HepG2 (cell line): ENCODE data around the gene CBR4. TPM values are rescaled to one million over a fixed set of nuclear protein-coding genes. Genes with fewer than 3 reads are reported as not detected.

Experiments
- ZBTB4 ChIP-seq: sonication (generic); formaldehyde crosslinking; IDR thresholded peaks from 2 replicates; pipeline ENCODE4 v1.4.0; 2020; ENCODE audit warnings: missing genetic modification reagents, mild to moderate bottlenecking, borderline replicate concordance
- polyA plus RNA-seq, 8 experiments: library from polyadenylated mRNA; depleted of rRNA in 3 of 8; stranded (reverse) in 7 of 8; unstranded in 1 of 8; fragments of >200 nt; fragmentation: Illumina TruSeq in 4 of 8; extraction: Trizol in 4 of 8; gene quantifications; 2 replicates each; pipeline versions ENCODE4 v1.2.1 to v1.2.3, GENCODE V29; 2011 to 2016; ENCODE audit warnings: low read depth in 4 of 8, missing spikeins in 1 of 8, mixed read lengths in 1 of 8; ENCODE audit not compliant: insufficient read depth in 1 of 8
- total RNA-seq, 5 experiments: library from RNA; depleted of rRNA; stranded (reverse); fragments of >200 nt; fragmentation: Illumina TruSeq; extraction: Trizol; gene quantifications; 2 replicates each; pipeline ENCODE4 v1.2.3, GENCODE V29; 2016; ENCODE audit warnings: low read depth in 1 of 5
- TF ChIP-seq, protein P1 (sequence below): sonication (generic); formaldehyde crosslinking; IDR thresholded peaks from 2 replicates; pipeline ENCODE4 v1.4.0; 2020; ENCODE audit warnings: missing genetic modification reagents

CBR4 gene
- total and polyA plus RNA-seq, 2 of the 13 experiments (the other 11 are each of a cell fraction or from before 2014, with no cell fraction given) = 7.3 to 20.7 TPM

DNA sequence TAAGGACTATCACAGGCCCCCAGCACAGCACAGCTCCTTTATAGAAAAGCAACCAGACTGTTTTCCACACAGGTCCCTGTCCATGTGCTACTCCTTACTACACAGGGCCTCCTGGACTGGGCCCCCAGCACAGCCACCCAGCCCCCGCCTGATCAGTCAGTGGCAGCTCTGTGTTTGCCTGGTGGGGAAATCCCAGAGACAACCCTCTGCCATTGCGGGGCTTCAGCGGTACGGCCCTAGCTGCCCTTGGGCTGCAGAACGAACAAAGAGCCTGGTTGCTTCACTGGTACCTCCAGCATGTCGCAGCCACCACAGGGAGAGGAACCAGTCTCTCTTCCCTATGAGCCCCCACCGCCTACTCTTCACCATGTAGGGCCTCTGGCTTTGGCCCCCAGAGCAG, 30.7 kb downstream of the CBR4 start (continued):
- peak; percentile 83; the same call in 1 of the 2 replicates for TF ChIP-seq ZBTB4 (CRISPR knock-in tag)
- TF ChIP-seq, protein P1, sequence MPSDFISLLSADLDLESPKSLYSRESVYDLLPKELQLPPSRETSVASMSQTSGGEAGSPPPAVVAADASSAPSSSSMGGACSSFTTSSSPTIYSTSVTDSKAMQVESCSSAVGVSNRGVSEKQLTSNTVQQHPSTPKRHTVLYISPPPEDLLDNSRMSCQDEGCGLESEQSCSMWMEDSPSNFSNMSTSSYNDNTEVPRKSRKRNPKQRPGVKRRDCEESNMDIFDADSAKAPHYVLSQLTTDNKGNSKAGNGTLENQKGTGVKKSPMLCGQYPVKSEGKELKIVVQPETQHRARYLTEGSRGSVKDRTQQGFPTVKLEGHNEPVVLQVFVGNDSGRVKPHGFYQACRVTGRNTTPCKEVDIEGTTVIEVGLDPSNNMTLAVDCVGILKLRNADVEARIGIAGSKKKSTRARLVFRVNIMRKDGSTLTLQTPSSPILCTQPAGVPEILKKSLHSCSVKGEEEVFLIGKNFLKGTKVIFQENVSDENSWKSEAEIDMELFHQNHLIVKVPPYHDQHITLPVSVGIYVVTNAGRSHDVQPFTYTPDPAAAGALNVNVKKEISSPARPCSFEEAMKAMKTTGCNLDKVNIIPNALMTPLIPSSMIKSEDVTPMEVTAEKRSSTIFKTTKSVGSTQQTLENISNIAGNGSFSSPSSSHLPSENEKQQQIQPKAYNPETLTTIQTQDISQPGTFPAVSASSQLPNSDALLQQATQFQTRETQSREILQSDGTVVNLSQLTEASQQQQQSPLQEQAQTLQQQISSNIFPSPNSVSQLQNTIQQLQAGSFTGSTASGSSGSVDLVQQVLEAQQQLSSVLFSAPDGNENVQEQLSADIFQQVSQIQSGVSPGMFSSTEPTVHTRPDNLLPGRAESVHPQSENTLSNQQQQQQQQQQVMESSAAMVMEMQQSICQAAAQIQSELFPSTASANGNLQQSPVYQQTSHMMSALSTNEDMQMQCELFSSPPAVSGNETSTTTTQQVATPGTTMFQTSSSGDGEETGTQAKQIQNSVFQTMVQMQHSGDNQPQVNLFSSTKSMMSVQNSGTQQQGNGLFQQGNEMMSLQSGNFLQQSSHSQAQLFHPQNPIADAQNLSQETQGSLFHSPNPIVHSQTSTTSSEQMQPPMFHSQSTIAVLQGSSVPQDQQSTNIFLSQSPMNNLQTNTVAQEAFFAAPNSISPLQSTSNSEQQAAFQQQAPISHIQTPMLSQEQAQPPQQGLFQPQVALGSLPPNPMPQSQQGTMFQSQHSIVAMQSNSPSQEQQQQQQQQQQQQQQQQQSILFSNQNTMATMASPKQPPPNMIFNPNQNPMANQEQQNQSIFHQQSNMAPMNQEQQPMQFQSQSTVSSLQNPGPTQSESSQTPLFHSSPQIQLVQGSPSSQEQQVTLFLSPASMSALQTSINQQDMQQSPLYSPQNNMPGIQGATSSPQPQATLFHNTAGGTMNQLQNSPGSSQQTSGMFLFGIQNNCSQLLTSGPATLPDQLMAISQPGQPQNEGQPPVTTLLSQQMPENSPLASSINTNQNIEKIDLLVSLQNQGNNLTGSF (CRISPR knock-in tag) = no peak
